OCI-LY1 (cell line): Measurements from ENCODE around the gene DCC.
"Not testable (repeated sequence)": the region's sequence is repeated elsewhere in the genome, so short reads cannot be mapped to it uniquely, and the experiment has no call there.

ENCODE experiments used
- CTCF ChIP-seq: fragments of 200-600 bp; sonication (generic), shearing (Covaris generic); IDR thresholded peaks from 2 replicates; pipeline ENCODE4 v1.5.1; 2017; ENCODE audit warnings: mild to moderate bottlenecking, antibody characterized with exemption, low read length, moderate library complexity, mixed read lengths
- EZH2 ChIP-seq: fragments of 200-600 bp; sonication (generic), shearing (Covaris generic); IDR thresholded peaks from 2 replicates; pipeline ENCODE4 v1.8.0; 2017; ENCODE audit warnings: borderline replicate concordance, mixed run types, mild to moderate bottlenecking, antibody characterized with exemption, low read length, moderate library complexity, mixed read lengths

DNA sequence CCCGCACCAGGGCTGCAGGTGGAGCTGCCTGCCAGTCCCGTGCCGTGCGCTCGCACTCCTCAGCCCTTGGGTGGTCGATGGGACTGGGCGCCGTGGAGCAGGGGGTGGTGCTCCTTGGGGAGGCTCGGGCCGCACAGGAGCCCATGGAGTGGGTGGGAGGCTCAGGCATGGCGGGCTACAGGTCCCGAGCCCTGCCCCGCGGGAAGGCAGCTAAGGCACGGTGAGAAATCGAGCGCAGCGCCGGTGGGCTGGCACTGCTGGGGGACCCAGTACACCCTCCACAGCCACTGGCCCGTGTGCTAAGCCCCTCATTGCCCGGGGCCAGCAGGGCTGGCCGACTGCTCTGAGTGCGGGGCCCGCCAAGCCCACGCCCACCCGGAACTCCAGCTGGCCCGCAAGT is 26.9 kb downstream of the DCC start:
- not testable (repeated sequence) for TF ChIP-seq CTCF, EZH2
